Stimulated activated CD4-positive, alpha-beta T cell treated with anti-CD3 and anti-CD28 coated beads, Interleukin-1b, Interleukin-23, amount 100 ng/mL, for 1 hour (primary cell): ENCODE results near the gene TFAP2A.

Experiments used
- DNase-seq, 2 donors: peaks; one replicate each; pipeline ENCODE4 v3.0.0-alpha.2; 2020; ENCODE audit warnings: low read depth in 2 of 2

The TFAP2A gene

GRCh38 chr6:10414756-10415616, at the start of gene TFAP2A:
Gene TFAP2A, minus strand, starts transcription at chr6:10415074. Its CDS starts 83 bp downstream, at chr6:10414991.
- no peak for DNase-seq

- no peak for DNase-seq
These were observed 48.9 kb upstream of the TFAP2A start for GRCh38 chr6:10463491-10464481.

- no peak for DNase-seq
These were observed 48.2 kb upstream of the TFAP2A start for GRCh38 chr6:10463040-10463439.

- no peak for DNase-seq
These were observed 47.0 kb upstream of the TFAP2A start for GRCh38 chr6:10461850-10462249.

GRCh38 chr6:10460096-10460495, 45.2 kb upstream of the TFAP2A start:
- DNase-seq, result no peak

- no peak for DNase-seq
These were observed 43.4 kb upstream of the TFAP2A start for GRCh38 chr6:10458287-10458686.

- no peak for DNase-seq
These were observed 38.7 kb upstream of the TFAP2A start for GRCh38 chr6:10453596-10453995.

GRCh38 chr6:10451828-10452509, 37.1 kb upstream of the TFAP2A start:
- DNase-seq, result no peak

- DNase-seq, result no peak
These were observed 36.5 kb upstream of the TFAP2A start for GRCh38 chr6:10451394-10451793.

GRCh38 chr6:10449751-10450150, 34.9 kb upstream of the TFAP2A start:
- no peak for DNase-seq

- no peak for DNase-seq
These were observed 33.2 kb upstream of the TFAP2A start for GRCh38 chr6:10448096-10448495.

GRCh38 chr6:10446548-10446947, 31.7 kb upstream of the TFAP2A start:
- no peak for DNase-seq

GRCh38 chr6:10441655-10442009, 26.8 kb upstream of the TFAP2A start:
- DNase-seq, result no peak

- no peak for DNase-seq
These were observed 26.3 kb upstream of the TFAP2A start for GRCh38 chr6:10441004-10441654.

GRCh38 chr6:10437891-10438290, 23.0 kb upstream of the TFAP2A start:
- no peak for DNase-seq

GRCh38 chr6:10434235-10434634, 19.4 kb upstream of the TFAP2A start:
- no peak for DNase-seq

- no peak for DNase-seq
These were observed 18.4 kb upstream of the TFAP2A start for GRCh38 chr6:10433322-10433721.

GRCh38 chr6:10431423-10432164, 16.7 kb upstream of the TFAP2A start:
- no peak for DNase-seq

GRCh38 chr6:10429638-10430427, 15.0 kb upstream of the TFAP2A start:
- no peak for DNase-seq

- no peak for DNase-seq
These were observed 12.0 kb upstream of the TFAP2A start for GRCh38 chr6:10426781-10427279.
